H9 (cell line): ENCODE data around the gene PRR36. TPM values are rescaled to one million over a fixed set of nuclear protein-coding genes. Genes with fewer than 3 reads are reported as not detected.

ENCODE experiments used
- DNase-seq: peaks from one replicate; pipeline ENCODE4 v3.0.0-alpha.2; 2017
- H2AFZ ChIP-seq: one replicate; pipeline ENCODE4 v1.6.1; 2013; ENCODE audit warnings: mild to moderate bottlenecking, low read length, control low read depth, moderate library complexity
- H2AK5ac ChIP-seq: 2 replicates; pipeline ENCODE4 v1.6.1; 2013; ENCODE audit warnings: low read length, control low read depth, mixed read lengths; ENCODE audit not compliant: insufficient read length
- H2BK120ac ChIP-seq: one replicate; pipeline ENCODE4 v1.6.1; 2013; ENCODE audit warnings: low read depth, mild to moderate bottlenecking, low read length, control low read depth, inconsistent platforms; ENCODE audit not compliant: poor library complexity, severe bottlenecking
- H2BK12ac ChIP-seq: 2 replicates; pipeline ENCODE4 v1.6.1; 2013; ENCODE audit warnings: low read length, control low read depth, mixed read lengths, low read depth; ENCODE audit not compliant: insufficient read length
- H2BK15ac ChIP-seq: 2 replicates; pipeline ENCODE4 v1.6.1; 2013; ENCODE audit warnings: low read depth, low read length, control low read depth
- H2BK20ac ChIP-seq: one replicate; pipeline ENCODE4 v1.6.1; 2013; ENCODE audit warnings: low read depth, mild to moderate bottlenecking, low read length, control low read depth, inconsistent platforms; ENCODE audit not compliant: poor library complexity, severe bottlenecking
- H2BK5ac ChIP-seq: 2 replicates; pipeline ENCODE4 v1.6.1; 2013; ENCODE audit warnings: low read length, control low read depth, mixed read lengths; ENCODE audit not compliant: insufficient read length
- H3K14ac ChIP-seq: 2 replicates; pipeline ENCODE4 v1.6.1; 2013; ENCODE audit warnings: low read length, control low read depth; ENCODE audit not compliant: insufficient read depth
- H3K18ac ChIP-seq: 2 replicates; pipeline ENCODE4 v1.6.1; 2013; ENCODE audit warnings: low read depth, mild to moderate bottlenecking, mixed read lengths, low read length, control low read depth; ENCODE audit not compliant: insufficient read length
- H3K23ac ChIP-seq: 2 replicates; pipeline ENCODE4 v1.6.1; 2013; ENCODE audit warnings: low read length, control low read depth, mixed read lengths, low read depth; ENCODE audit not compliant: insufficient read length
- H3K23me2 ChIP-seq: 2 replicates; pipeline ENCODE4 v1.6.1; 2013; ENCODE audit warnings: low read depth, mild to moderate bottlenecking, mixed read lengths, low read length, control low read depth; ENCODE audit not compliant: insufficient read length, poor library complexity, severe bottlenecking
- H3K27ac ChIP-seq: 2 replicates; pipeline ENCODE4 v1.5.1; 2013; ENCODE audit warnings: low read length, control low read depth, mixed read lengths, low read depth; ENCODE audit not compliant: insufficient read length
- H3K27me3 ChIP-seq: 2 replicates; pipeline ENCODE4 v1.6.1; 2013; ENCODE audit warnings: low read length, control low read depth, inconsistent platforms; ENCODE audit not compliant: insufficient read depth
- H3K4ac ChIP-seq: 2 replicates; pipeline ENCODE4 v1.6.1; 2013; ENCODE audit warnings: low read depth, mild to moderate bottlenecking, control low read depth, inconsistent platforms, low read length, moderate library complexity
- H3K4me1 ChIP-seq: 2 replicates; pipeline ENCODE4 v1.6.1; 2013; ENCODE audit warnings: low read length, control low read depth, inconsistent platforms; ENCODE audit not compliant: insufficient read depth
- H3K4me2 ChIP-seq: 2 replicates; pipeline ENCODE4 v1.6.1; 2013; ENCODE audit warnings: low read length, control low read depth, mixed read lengths; ENCODE audit not compliant: insufficient read length, insufficient read depth
- H3K56ac ChIP-seq: 2 replicates; pipeline ENCODE4 v1.6.1; 2013; ENCODE audit warnings: low read depth, mild to moderate bottlenecking, mixed read lengths, low read length, control low read depth; ENCODE audit not compliant: insufficient read length
- H3K79me1 ChIP-seq: 2 replicates; pipeline ENCODE4 v1.6.1; 2013; ENCODE audit warnings: low read depth, mild to moderate bottlenecking, moderate library complexity, low read length, control low read depth, inconsistent platforms; ENCODE audit not compliant: insufficient read depth, poor library complexity, severe bottlenecking
- H3K79me2 ChIP-seq: 2 replicates; pipeline ENCODE4 v1.6.1; 2013; ENCODE audit warnings: low read length, control low read depth, inconsistent platforms; ENCODE audit not compliant: insufficient read depth
- H3K9ac ChIP-seq: 2 replicates; pipeline ENCODE4 v1.6.1; 2013; ENCODE audit warnings: low read length, control low read depth, mixed read lengths; ENCODE audit not compliant: insufficient read length; ENCODE audit errors: extremely low read depth
- H3K9me3 ChIP-seq: one replicate; pipeline ENCODE4 v1.6.1; 2013; ENCODE audit warnings: low read depth, low read length, inconsistent platforms; ENCODE audit not compliant: control insufficient read depth
- H3T11ph ChIP-seq: one replicate; pipeline ENCODE4 v1.6.1; 2013; ENCODE audit warnings: mild to moderate bottlenecking, low read length, control low read depth, inconsistent platforms
- H4K20me1 ChIP-seq: one replicate; pipeline ENCODE4 v1.6.1; 2013; ENCODE audit not compliant: control insufficient read depth, insufficient read length, insufficient read depth
- H4K5ac ChIP-seq: 2 replicates; pipeline ENCODE4 v1.6.1; 2013; ENCODE audit warnings: low read depth, mild to moderate bottlenecking, mixed read lengths, low read length, control low read depth; ENCODE audit not compliant: insufficient read length
- H4K8ac ChIP-seq: replicated peaks from 2 replicates; pipeline ENCODE4 v1.6.1; 2013; ENCODE audit warnings: low read length, control low read depth, mixed read lengths, low read depth; ENCODE audit not compliant: insufficient read length
- H4K91ac ChIP-seq: 2 replicates; pipeline ENCODE4 v1.6.1; 2013; ENCODE audit warnings: low read depth, mild to moderate bottlenecking, moderate library complexity, mixed read lengths, low read length, control low read depth; ENCODE audit not compliant: insufficient read length
- H3K27ac Mint-ChIP-seq, 3 experiments: 2 replicates in 2 of 3; 3 replicates in 1 of 3; pipeline ENCODE4 v1.8.0; 2020 to 2021; ENCODE audit warnings: mixed read lengths in 3 of 3, mild to moderate bottlenecking in 1 of 3, moderate library complexity in 1 of 3
- H3K27me3 Mint-ChIP-seq: 2 replicates; pipeline ENCODE4 v1.8.0; 2021; ENCODE audit warnings: low read depth, mild to moderate bottlenecking, moderate library complexity, mixed read lengths
- H3K36me3 Mint-ChIP-seq, 3 experiments: 2 replicates in 2 of 3; 3 replicates in 1 of 3; pipeline ENCODE4 v1.8.0; 2020 to 2021; ENCODE audit warnings: low read depth in 3 of 3, mixed read lengths in 3 of 3; ENCODE audit not compliant: insufficient read depth in 1 of 3
- H3K4me1 Mint-ChIP-seq, 2 experiments: 2 replicates each; pipeline ENCODE4 v1.8.0; 2020; ENCODE audit warnings: mixed read lengths in 2 of 2
- H3K4me3 Mint-ChIP-seq, 2 experiments: 2 replicates in 1 of 2; 3 replicates in 1 of 2; pipeline ENCODE4 v1.8.0; 2020 to 2021; ENCODE audit warnings: mild to moderate bottlenecking in 2 of 2, mixed read lengths in 2 of 2, moderate library complexity in 1 of 2
- H3K9me3 Mint-ChIP-seq, 2 experiments: 2 replicates in 1 of 2; 3 replicates in 1 of 2; pipeline ENCODE4 v1.8.0; 2020; ENCODE audit warnings: mild to moderate bottlenecking in 2 of 2, mixed read lengths in 2 of 2, moderate library complexity in 1 of 2
- CTCF ChIP-seq: fragments of 200-600 bp; sonication (generic); conservative IDR thresholded peaks from 3 replicates; pipeline ENCODE4 v1.8.0; 2021; ENCODE audit warnings: antibody characterized with exemption, mild to moderate bottlenecking
- WGBS: extraction: QIAGEN DNeasy Blood & Tissue Kit; methylation state at CpG from one replicate; pipeline ENCODE4 v1.1.7; 2013; ENCODE audit warnings: missing lambda C conversion rate, low lambda C conversion rate, mixed read lengths; ENCODE audit not compliant: insufficient read length; ENCODE audit errors: extremely low coverage; 5-methylcytosine and 5-hydroxymethylcytosine counted together
- total RNA-seq: library from RNA; stranded (reverse); gene quantifications from 2 replicates; pipeline ENCODE4 v1.2.1, GENCODE V29; 2021

Gene PRR36
- total RNA-seq, 1 experiment from 2014 or later, result 20.4 TPM

- H3K4me1 ChIP-seq, result no peaks in the 10 kb centered on the region
- Mint-ChIP-seq H3K36me3 (no peaks in the 10 kb centered on the region), H3K27me3 (peaks cover 53% of the 10 kb centered on the region), H3K4me1 (peaks cover 18 to 22% of the 10 kb centered on the region in 2 experiments), H3K4me3 (peak overlapping the region; percentile 64 to 82; a peak in 1 of 5 replicates), H3K9me3 (no peaks in the 10 kb centered on the region), H3K27ac (no peak overlapping the region; a peak in 1 of 7 replicates)
- no peaks in the 10 kb centered on the region for H3K27me3 ChIP-seq
- no peaks in the 10 kb centered on the region for H3K79me2 ChIP-seq
- no peak for DNase-seq
- no peak overlapping the region for H3K14ac ChIP-seq
- no peak for TF ChIP-seq CTCF
- H3K79me1 ChIP-seq, result no peaks in the 10 kb centered on the region
- H4K91ac ChIP-seq, result no peak overlapping the region
- no peak overlapping the region for H3K18ac ChIP-seq
- no peak overlapping the region for H4K5ac ChIP-seq
- H3K23ac ChIP-seq, result no peak overlapping the region
- H3K23me2 ChIP-seq, result peaks cover 3% of the 10 kb centered on the region
- H2BK5ac ChIP-seq, result no peak overlapping the region
- no peak overlapping the region for H3K9ac ChIP-seq
- H3K4me2 ChIP-seq, result no peak overlapping the region
- no peak overlapping the region for H3T11ph ChIP-seq
- no peak overlapping the region for H3K4ac ChIP-seq
- H2AFZ ChIP-seq, result no peak overlapping the region
- no peak overlapping the region for H2BK120ac ChIP-seq
- H2BK15ac ChIP-seq, result no peak overlapping the region
- H2BK20ac ChIP-seq, result no peak overlapping the region
- H3K9me3 ChIP-seq, result no peaks in the 10 kb centered on the region
- H4K8ac ChIP-seq, result no peak overlapping the region
- no peak overlapping the region for H3K56ac ChIP-seq
- H4K20me1 ChIP-seq, result no peaks in the 10 kb centered on the region
- no peak overlapping the region for H2BK12ac ChIP-seq
- no peak overlapping the region for H2AK5ac ChIP-seq
- no peak overlapping the region for H3K27ac ChIP-seq
- no CpG with 5 or more reads among the region's 17 CpGs for WGBS
Observed at GRCh38 chr19:7832009-7832408, 42.2 kb downstream of the PRR36 start.
